Right lobe of liver (tissue), 6 donors: ENCODE measurements around the gene USP2. TPM values are rescaled to one million over a fixed set of nuclear protein-coding genes. Genes with fewer than 3 reads are reported as not detected.

Experiments
- ATAC-seq, 4 donors: fragments of 200-7000 bp; cut with Tn5 transposase; one replicate each; pipeline ENCODE4 v1.9.1; 2020; ENCODE audit warnings: mild to moderate bottlenecking in 4 of 4, moderate library complexity in 4 of 4
- DNase-seq, 3 donors: peaks; one replicate each; pipeline ENCODE4 v3.0.0-alpha.2; 2020
- H3K27ac ChIP-seq, 3 donors: fragments of 200-600 bp; one replicate each; pipeline ENCODE4 v1.8.0; 2022
- H3K27me3 ChIP-seq, 2 donors: fragments of 200-600 bp; one replicate each; pipeline ENCODE4 v1.8.0; 2022
- H3K36me3 ChIP-seq, 4 donors: fragments of 200-600 bp; sonication (generic) in 1 of 4; one replicate each; pipeline versions ENCODE4 v1.5.1 to v1.8.0; 2017 to 2022; ENCODE audit warnings: control low read depth in 1 of 4
- H3K4me1 ChIP-seq, 4 donors: fragments of 200-600 bp; sonication (generic) in 1 of 4; one replicate each; pipeline versions ENCODE4 v1.5.1 to v1.8.0; 2017 to 2022; ENCODE audit warnings: control low read depth in 1 of 4
- H3K4me3 ChIP-seq, 3 donors: fragments of 200-600 bp; one replicate each; pipeline ENCODE4 v1.8.0; 2022
- H3K9me3 ChIP-seq, 4 donors: fragments of 200-600 bp; sonication (generic) in 1 of 4; one replicate each; pipeline versions ENCODE4 v1.5.1 to v1.8.0; 2017 to 2022; ENCODE audit warnings: control low read depth in 1 of 4
- CTCF ChIP-seq, 4 donors: fragments of 200-600 bp in 3 of 4; fragments of 450-650 bp in 1 of 4; IDR thresholded peaks; one replicate each; pipeline versions ENCODE4 v1.5.1 to v1.8.0; 2016 to 2022; ENCODE audit warnings: antibody characterized with exemption in 4 of 4, mild to moderate bottlenecking in 2 of 4
- POLR2A ChIP-seq: fragments of 450-650 bp; IDR thresholded peaks from one replicate; pipeline ENCODE4 v1.6.1; 2017; ENCODE audit warnings: antibody characterized with exemption, mild to moderate bottlenecking
- WGBS: methylation state at CpG from one replicate; pipeline ENCODE4 v1.1.6; 2018; ENCODE audit warnings: low coverage, low lambda C conversion rate; ENCODE audit not compliant: insufficient coverage; ENCODE audit errors: missing lambda C conversion rate; 5-methylcytosine and 5-hydroxymethylcytosine counted together
- intact Hi-C, 2 donors: fragments of 100-400 bp; cut with DNase I; formaldehyde crosslinking; loops; one replicate each; pipeline versions ENCODE4 v1.11.2 to v1.14.1; 2022
- total RNA-seq, 6 experiments: library from RNA; depleted of rRNA in 2 of 6; stranded (reverse); fragments of >200 nt in 2 of 6; fragmentation: NEBNext Ultra II Directional in 3 of 6; extraction: Animal tissue kit (Norgen Biotek cat#: 25700) in 3 of 6; gene quantifications; one replicate each; pipeline versions ENCODE4 v1.1.0 to v1.2.4, GENCODE V29; 2016 to 2023
- donor health status: DM: no; HTN: yes; CAD: no.
- donor health status: DM: no; HTN: no; CAD: no.
- donor health status: DM: no; HTN: no; CAD: no.
- donor health status: DM: no; HTN: yes; CAD: no.
- donor health status: DM: no; HTN: yes; CAD: no.

USP2 gene
- total RNA-seq, 6 experiments from 2014 or later: 1.3 to 25.9 (median 4.6) TPM

GRCh38 chr11:119414734-119415133 is 33.2 kb upstream of the USP2 start:
- DNase-seq: no peak
- Histone ChIP-seq H3K4me1 (no peaks in the 10 kb centered on the region), H3K36me3 (no peaks in the 10 kb centered on the region), H3K27ac (no peak overlapping the region), H3K27me3 (no peaks in the 10 kb centered on the region), H3K9me3 (no peaks in the 10 kb centered on the region), H3K4me3 (no peak overlapping the region)
- TF ChIP-seq POLR2A: no peak
- TF ChIP-seq CTCF (IDR thresholded peaks at IDR 0.05): no peak
- intact Hi-C loops: no loop called here
- ATAC-seq: no peak

DNA sequence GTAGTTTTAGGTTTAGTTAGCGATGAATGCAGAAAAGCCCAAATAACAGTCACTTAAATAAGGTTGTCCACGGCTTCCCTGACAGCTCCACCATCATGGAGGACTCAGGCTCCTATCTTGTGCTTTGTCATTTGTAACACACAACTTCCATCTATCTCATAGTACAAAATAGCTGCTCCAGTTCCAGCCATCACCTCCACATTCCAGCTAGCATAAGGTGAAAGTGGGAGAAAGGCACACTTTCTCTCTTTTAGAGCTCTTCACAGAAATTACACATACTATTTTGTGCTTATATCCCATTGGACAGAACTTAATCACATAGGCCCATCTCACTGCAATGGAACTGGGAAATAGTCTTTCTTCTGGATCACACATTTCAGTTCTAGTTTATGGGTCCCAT is 32.8 kb upstream of the USP2 start:
- H3K4me3 ChIP-seq: no peak overlapping the region
- no peaks in the 10 kb centered on the region for H3K27me3 ChIP-seq
- DNase-seq: no peak
- no peak for TF ChIP-seq CTCF (IDR thresholded peaks at IDR 0.05)
- no peak for TF ChIP-seq POLR2A
- no peak overlapping the region for H3K27ac ChIP-seq
- no peaks in the 10 kb centered on the region for H3K4me1 ChIP-seq
- WGBS: 92% methylated on average over 2 of the region's 2 CpGs
- H3K9me3 ChIP-seq: no peaks in the 10 kb centered on the region
- ATAC-seq: no peak
- H3K36me3 ChIP-seq: no peaks in the 10 kb centered on the region
- intact Hi-C loops: no loop called here

DNA sequence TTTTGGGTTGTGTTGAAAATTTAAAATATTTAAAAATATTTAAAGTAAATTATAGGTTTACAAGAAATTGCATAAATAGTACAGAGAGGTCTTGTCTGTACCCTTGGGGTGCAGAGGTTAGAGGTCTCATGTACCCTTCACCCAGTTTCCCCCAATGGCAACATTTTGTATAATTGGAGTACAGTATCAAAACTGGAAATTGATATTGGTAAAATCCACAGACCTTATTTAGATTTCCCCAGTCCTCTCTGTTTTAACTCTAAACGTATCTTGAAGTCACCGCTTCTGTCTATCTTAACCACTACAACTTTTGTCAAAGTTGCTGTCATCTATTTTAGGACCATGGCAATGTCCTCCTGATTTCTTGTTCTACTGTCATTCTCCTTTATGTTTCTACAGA is 30.6 kb upstream of the USP2 start:
- ATAC-seq (no peak), DNase-seq (no peak)
- Histone ChIP-seq H3K9me3 (no peaks in the 10 kb centered on the region), H3K4me1 (no peaks in the 10 kb centered on the region), H3K4me3 (no peak overlapping the region), H3K27me3 (no peaks in the 10 kb centered on the region), H3K36me3 (no peaks in the 10 kb centered on the region), H3K27ac (no peak overlapping the region)
- TF ChIP-seq CTCF (IDR thresholded peaks at IDR 0.05) (no peak), POLR2A (no peak)
- intact Hi-C loops: no loop called here
- 86% methylated on average over 2 of the region's 2 CpGs for WGBS

- no peak for ATAC-seq
- Histone ChIP-seq H3K27me3 (no peaks in the 10 kb centered on the region), H3K4me1 (no peaks in the 10 kb centered on the region), H3K36me3 (no peaks in the 10 kb centered on the region), H3K9me3 (no peaks in the 10 kb centered on the region), H3K4me3 (no peak overlapping the region), H3K27ac (no peak overlapping the region)
- TF ChIP-seq CTCF (IDR thresholded peaks at IDR 0.05): no peak
- no peak for TF ChIP-seq POLR2A
- no peak for DNase-seq
- 100% methylated on average over 1 of the region's 1 CpG for WGBS
- intact Hi-C loops: no loop called here
Measured at GRCh38 chr11:119410501-119410900, 29.0 kb upstream of the USP2 start.

DNA sequence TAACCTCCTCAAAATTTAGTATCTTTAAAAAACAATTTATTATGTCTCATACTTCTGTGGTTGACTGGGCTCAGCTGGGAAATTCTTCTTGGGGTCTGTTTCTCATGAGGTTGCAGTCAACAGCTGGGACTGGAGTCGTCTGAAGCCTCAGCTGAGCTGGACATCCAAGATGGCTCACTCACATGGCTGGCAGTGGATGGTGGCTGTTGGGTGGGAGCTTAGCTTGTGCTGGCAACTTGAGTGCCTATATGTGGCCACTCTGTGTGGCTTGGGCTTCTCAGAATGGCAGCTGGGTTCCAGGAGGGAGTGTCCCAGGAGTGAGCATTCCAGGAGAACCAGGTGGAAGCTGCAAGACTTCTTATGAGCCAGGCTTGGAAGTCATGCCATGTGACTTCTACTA is 28.2 kb upstream of the USP2 start:
- 80% methylated on average over 1 of the region's 1 CpG for WGBS
- Histone ChIP-seq H3K27ac (no peak overlapping the region), H3K36me3 (no peaks in the 10 kb centered on the region), H3K27me3 (no peaks in the 10 kb centered on the region), H3K4me1 (no peaks in the 10 kb centered on the region), H3K9me3 (no peaks in the 10 kb centered on the region), H3K4me3 (no peak overlapping the region)
- ATAC-seq (no peak), DNase-seq (no peak)
- intact Hi-C loops: no loop called here
- TF ChIP-seq POLR2A (no peak), CTCF (IDR thresholded peaks at IDR 0.05) (no peak)
